ENCODE measurements around the gene DNAL4. TPM values are rescaled to one million over a fixed set of nuclear protein-coding genes. Genes with fewer than 3 reads are reported as not detected.

Gene DNAL4
- total and polyA plus RNA-seq, 5 experiments from 2014 or later = 9.3 to 14.7 (median 11.5) TPM

DNA sequence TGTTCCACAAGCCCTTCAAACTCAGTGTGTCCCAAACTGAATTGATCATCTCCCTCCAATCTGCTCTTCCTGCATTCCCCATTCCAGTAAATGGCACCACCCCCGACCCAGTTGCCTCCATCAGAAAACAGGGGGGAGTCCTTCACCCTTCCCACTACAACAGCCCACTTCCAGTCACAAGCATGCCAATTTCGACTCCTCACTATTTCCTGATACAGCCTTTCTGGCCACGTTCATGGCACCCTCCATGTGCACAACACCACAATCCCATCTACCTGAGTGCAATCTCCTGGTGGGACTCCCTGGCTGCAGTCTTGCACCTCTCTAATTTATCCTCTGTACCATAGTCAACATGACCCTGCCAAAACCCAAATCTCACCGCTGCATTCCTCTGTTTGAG is 1.6 kb upstream of the DNAL4 start:
- Mint-ChIP-seq H3K4me3 (peak overlapping the region in 3 of 10 donors; percentile 1 to 24 (median 20)), H3K27me3 (peaks cover 0 to 14% (median 3%) of the 10 kb centered on the region in 5 donors), H3K36me3 (peaks cover 0 to 4% (median 0%) of the 10 kb centered on the region in 3 donors), H3K27ac (peak overlapping the region in 5 of 10 donors; percentile 28 to 71 (median 61)), H3K4me1 (peaks cover 23 to 39% (median 30%) of the 10 kb centered on the region in 4 donors), H3K9me3 (peaks cover 0 to 9% (median 2%) of the 10 kb centered on the region in 9 donors)
- POLR2A ChIA-PET = interaction anchor here (1.1 kb wide), 1 partner anchor 11 kb away, joined by 3 read pairs; no protein-coding TSS in a partner anchor
- no peak for ATAC-seq
- DNase-seq = peak in 1 of 10 donors; percentile 36

DNA sequence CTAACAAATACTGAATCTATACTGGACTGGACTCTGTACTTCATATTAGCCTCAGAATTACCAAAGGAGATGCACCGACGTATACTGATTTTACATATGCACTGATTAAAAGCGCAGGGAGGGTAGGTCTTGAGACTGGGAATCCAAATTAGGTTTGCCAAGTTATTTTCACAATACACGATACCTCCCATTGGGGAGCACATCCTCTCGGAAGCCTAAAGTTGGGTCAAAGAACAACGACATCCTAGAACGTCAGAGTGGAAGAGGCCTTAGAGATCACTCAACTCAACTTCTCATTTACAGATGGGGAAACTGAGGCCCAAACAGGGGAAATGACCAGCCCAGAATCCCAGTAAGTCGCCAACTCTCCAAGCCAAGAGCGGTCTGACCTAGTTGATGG is 626 bp downstream of the DNAL4 start:
- no peaks in the 10 kb centered on the region for H3K36me3 Mint-ChIP-seq
- H3K4me1 Mint-ChIP-seq = peaks cover 17 to 32% (median 24%) of the 10 kb centered on the region in 4 donors
- H3K9me3 Mint-ChIP-seq = peaks cover 0 to under 1% (median 0%) of the 10 kb centered on the region in 9 donors
- peak overlapping the region; percentile 85 to 95 (median 91) for H3K4me3 Mint-ChIP-seq
- no peak for DNase-seq
- H3K27ac Mint-ChIP-seq = peak overlapping the region; percentile 82 to 97 (median 96)
- peaks cover 0 to 14% (median 3%) of the 10 kb centered on the region in 5 donors for H3K27me3 Mint-ChIP-seq
- ATAC-seq = no peak
- POLR2A ChIA-PET = interaction anchor here (0.6 to 2.2 kb wide), 6 partner anchors 10 to 914 kb away, joined by 3 to 15 read pairs (median 5); no protein-coding TSS in a partner anchor

DNA sequence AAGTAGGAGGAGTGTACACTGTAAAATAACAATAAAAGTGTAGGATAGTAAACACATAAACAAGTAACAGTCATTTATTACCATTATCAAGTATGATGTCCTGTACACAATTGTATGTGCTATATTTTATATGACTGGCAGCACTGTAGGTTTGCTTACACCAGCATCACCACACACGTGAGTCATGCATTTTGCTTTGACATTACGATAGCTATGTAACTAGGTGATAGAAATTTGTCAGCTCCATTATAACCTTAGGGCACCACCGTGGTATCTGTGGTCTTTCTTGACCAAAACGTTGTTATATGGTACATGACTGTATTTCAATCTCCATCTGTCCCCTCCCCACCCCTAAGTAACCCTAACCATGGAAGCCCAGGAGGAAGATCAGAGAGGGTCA is 1.1 kb downstream of the DNAL4 start:
- H3K27me3 Mint-ChIP-seq = peaks cover 0 to 14% (median 3%) of the 10 kb centered on the region in 5 donors
- DNase-seq (no peak), ATAC-seq (no peak)
- POLR2A ChIA-PET = interaction anchor here (0.6 to 2.2 kb wide), 6 partner anchors 10 to 914 kb away, joined by 3 to 15 read pairs (median 5); no protein-coding TSS in a partner anchor
- H3K36me3 Mint-ChIP-seq = no peaks in the 10 kb centered on the region
- H3K27ac Mint-ChIP-seq = peak overlapping the region; percentile 82 to 97 (median 96)
- no peaks in the 10 kb centered on the region for H3K9me3 Mint-ChIP-seq
- peak overlapping the region; percentile 85 to 95 (median 91) for H3K4me3 Mint-ChIP-seq
- H3K4me1 Mint-ChIP-seq = peaks cover 12 to 28% (median 19%) of the 10 kb centered on the region in 4 donors

DNA sequence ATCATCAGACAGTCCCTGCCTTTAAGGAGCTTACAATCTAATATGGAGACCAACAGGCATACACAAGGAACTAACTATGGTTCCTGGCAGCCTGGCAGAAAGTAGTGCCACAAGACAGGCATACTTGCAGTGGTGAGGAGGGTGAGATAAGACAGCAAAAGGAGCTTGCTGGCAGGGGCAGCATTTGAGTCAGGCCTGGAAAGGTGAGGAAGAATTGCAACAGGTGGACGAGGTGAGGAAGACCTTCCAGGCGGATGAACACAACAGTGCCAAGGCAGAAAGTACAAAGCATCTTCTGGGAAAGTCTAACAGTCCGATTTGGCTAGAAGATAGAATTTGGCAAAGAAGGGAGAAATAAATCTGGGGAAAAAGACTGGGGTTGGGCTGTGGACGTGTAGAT is 4.3 kb downstream of the DNAL4 start:
- ATAC-seq = no peak
- Mint-ChIP-seq H3K9me3 (no peaks in the 10 kb centered on the region), H3K36me3 (peaks cover 0 to 4% (median 0%) of the 10 kb centered on the region in 3 donors), H3K4me3 (no peak overlapping the region), H3K27ac (no peak overlapping the region), H3K4me1 (peaks cover 7 to 16% (median 12%) of the 10 kb centered on the region in 4 donors), H3K27me3 (no peaks in the 10 kb centered on the region)
- POLR2A ChIA-PET = no interaction called here
- DNase-seq = no peak

DNA sequence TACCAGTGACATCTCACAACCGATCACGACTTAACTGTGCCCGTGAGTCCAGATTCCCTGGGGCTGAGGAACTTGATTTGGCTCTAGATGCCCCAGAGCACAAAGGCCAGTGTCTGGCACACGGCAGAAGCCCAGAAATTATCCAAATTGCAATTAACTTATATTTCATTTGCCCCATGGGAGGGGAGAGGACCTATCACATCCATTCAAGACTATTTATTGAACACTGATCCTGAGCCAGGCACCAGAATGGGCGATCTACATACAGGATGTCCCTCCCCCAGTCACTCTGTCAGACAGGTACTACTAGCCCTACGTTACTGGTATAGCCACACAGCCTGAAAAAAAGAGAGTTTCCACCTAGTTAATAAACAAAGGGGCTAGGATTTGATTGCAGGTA is 5.1 kb downstream of the DNAL4 start:
- POLR2A ChIA-PET = no interaction called here
- no peaks in the 10 kb centered on the region for H3K27me3 Mint-ChIP-seq
- H3K9me3 Mint-ChIP-seq = no peaks in the 10 kb centered on the region
- peaks cover 7 to 11% (median 9%) of the 10 kb centered on the region in 4 donors for H3K4me1 Mint-ChIP-seq
- peak overlapping the region in 1 of 10 donors; percentile 36 for H3K27ac Mint-ChIP-seq
- peaks cover 0 to 4% (median 0%) of the 10 kb centered on the region in 3 donors for H3K36me3 Mint-ChIP-seq
- DNase-seq = peak in 1 of 10 donors; percentile 38
- no peak for ATAC-seq
- no peak overlapping the region for H3K4me3 Mint-ChIP-seq

DNA sequence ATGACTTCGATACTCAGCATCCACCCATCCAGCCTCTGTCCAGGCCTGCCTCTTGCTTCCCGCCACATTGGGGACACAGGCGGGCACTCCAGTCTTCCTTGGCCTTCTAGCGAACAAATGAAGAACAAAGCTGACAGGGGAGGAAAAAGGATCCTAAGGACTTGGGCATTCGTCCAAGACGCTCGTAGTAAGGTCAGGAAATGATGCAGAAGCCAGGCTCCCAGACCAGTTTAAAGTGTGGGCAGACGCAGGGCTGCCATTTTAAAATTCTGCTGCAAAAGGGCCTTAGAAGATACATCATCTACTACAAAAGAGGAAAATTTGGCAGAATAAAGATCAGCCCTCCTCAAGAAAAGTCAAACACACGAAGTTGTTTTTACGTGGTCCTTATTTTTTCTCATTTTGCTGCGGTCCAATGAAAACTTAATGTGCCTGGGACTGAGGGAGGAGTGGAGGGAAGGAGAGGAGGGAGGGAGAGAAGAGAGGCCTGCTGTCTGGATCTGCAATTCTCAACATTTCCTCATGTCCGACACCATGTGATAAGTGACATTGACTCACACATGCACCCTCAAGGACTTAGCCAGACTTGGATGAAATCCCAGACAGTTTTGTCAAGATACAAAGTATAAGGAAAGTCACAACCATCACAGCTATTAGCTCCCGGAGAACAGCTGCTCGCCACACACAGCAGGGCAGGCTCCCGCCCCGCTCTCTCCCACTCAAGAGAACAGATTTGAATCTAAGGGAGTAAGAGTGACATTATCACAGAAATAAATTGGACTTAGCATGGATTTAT is 5.7 kb downstream of the DNAL4 start:
- no peak overlapping the region for H3K4me3 Mint-ChIP-seq
- POLR2A ChIA-PET = interaction anchor here (1.1 kb wide), 1 partner anchor 9 kb away, joined by 7 read pairs; no protein-coding TSS in a partner anchor
- no peaks in the 10 kb centered on the region for H3K27me3 Mint-ChIP-seq
- ATAC-seq (no peak), DNase-seq (no peak)
- H3K4me1 Mint-ChIP-seq = peaks cover 5 to 11% (median 7%) of the 10 kb centered on the region in 4 donors
- no peaks in the 10 kb centered on the region for H3K9me3 Mint-ChIP-seq
- H3K27ac Mint-ChIP-seq = no peak overlapping the region
- H3K36me3 Mint-ChIP-seq = peaks cover 0 to 4% (median 0%) of the 10 kb centered on the region in 3 donors

DNA sequence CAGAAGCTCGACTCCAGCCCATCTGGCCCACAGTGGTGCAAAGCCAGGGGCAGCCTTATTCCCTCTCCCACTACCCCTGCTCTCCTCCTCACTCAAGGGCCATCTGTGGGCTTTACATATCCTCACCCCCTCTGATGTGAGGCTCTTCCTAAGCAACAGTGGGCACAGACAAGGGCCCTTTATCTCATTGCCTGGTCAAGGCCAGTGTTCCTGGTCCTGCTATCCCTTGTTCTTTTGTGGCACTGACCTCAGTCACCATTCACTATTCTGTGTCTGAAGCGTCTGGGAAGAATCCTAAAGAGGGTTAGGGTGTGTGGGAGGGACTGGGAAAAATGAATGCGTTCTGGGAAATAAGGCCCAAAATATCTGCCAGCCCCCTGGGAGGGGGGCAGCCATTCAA is 7.3 kb downstream of the DNAL4 start:
- H3K4me1 Mint-ChIP-seq = peaks cover 4 to 16% (median 10%) of the 10 kb centered on the region in 4 donors
- no peak overlapping the region for H3K27ac Mint-ChIP-seq
- peak in 1 of 10 donors; percentile 40 for DNase-seq
- no peak for ATAC-seq
- no peaks in the 10 kb centered on the region for H3K27me3 Mint-ChIP-seq
- H3K9me3 Mint-ChIP-seq = no peaks in the 10 kb centered on the region
- peaks cover 0 to 11% (median 3%) of the 10 kb centered on the region in 3 donors for H3K36me3 Mint-ChIP-seq
- POLR2A ChIA-PET = no interaction called here
- no peak overlapping the region for H3K4me3 Mint-ChIP-seq

DNA sequence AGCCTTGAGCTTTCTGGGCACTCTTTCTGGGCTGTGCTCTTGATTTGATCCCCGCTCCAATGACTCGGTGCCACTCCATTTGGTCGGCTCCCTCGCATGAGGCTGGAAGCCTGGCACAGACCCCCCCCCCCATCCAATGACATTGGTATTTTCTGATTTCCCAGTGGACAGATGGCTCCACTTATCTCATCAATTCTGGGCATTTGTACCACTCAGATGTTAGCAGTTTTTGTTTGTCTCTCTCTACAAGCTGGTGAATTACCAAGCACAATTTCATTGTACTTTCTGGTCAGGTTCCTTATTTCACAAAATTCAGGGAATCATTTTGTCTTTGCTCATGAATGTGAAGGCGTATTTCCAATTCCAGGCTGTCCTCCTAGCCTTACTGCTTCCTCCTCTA is 9.1 kb downstream of the DNAL4 start:
- Mint-ChIP-seq H3K4me3 (no peak overlapping the region), H3K27ac (peak overlapping the region in 1 of 10 donors; percentile 22), H3K4me1 (peaks cover 4 to 16% (median 11%) of the 10 kb centered on the region in 4 donors), H3K9me3 (no peaks in the 10 kb centered on the region), H3K36me3 (peaks cover 0 to 24% (median 9%) of the 10 kb centered on the region in 3 donors), H3K27me3 (no peaks in the 10 kb centered on the region)
- ATAC-seq = no peak
- DNase-seq = no peak
- POLR2A ChIA-PET = interaction anchor here (0.7 to 1.2 kb wide), 3 partner anchors 10 to 37 kb away, joined by 3 to 4 read pairs (median 4); no protein-coding TSS in a partner anchor

DNA sequence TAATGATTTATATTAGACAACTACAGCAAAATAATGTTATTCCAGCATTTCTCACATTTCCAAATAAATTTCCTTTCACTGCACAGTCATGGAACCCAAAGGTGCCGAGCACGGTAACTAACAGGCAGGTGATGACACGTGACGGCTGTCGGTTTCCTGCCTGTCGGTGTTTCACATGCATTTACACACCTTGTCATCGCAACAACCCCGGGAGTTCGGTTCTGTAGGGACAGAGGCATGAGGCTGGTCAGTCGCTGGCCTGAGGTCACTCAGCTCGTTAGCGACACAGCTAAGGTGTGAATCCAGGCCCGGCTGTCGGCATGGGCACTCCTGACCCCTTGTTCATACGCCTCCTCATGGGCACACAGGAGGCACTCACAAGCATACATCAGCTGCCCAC is 9.9 kb downstream of the DNAL4 start:
- ATAC-seq (no peak), DNase-seq (no peak)
- Mint-ChIP-seq H3K9me3 (no peaks in the 10 kb centered on the region), H3K27me3 (no peaks in the 10 kb centered on the region), H3K36me3 (peaks cover 0 to 29% (median 9%) of the 10 kb centered on the region in 3 donors), H3K27ac (peak overlapping the region in 1 of 10 donors; percentile 37), H3K4me1 (peaks cover 4 to 16% (median 11%) of the 10 kb centered on the region in 4 donors), H3K4me3 (no peak overlapping the region)
- POLR2A ChIA-PET = interaction anchor here (0.7 to 1.2 kb wide), 3 partner anchors 11 to 37 kb away, joined by 3 to 4 read pairs (median 4); no protein-coding TSS in a partner anchor

DNA sequence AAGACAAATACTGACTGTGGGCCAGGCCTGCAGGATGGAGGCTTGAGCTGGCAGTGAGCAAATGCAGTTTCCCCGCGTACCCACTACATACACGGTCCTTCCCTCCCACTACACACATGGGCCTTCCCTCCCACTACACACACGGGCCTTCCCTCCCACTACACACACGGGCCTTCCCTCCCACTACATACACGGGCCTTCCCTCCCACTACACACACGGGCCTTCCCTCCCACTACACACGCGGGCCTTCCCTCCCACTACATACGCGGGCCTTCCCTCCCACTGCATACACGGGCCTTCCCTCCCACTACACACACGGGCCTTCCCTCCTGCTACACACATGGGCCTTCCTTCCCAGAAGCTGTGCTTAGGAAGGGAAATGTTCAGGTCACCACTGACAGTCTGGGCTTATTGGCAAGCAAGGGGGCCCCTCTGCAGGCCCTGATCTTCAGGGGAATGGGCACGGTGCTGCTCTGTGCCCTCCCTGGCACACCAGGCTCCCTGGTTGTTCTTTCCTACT is 10.8 kb downstream of the DNAL4 start:
- POLR2A ChIA-PET = interaction anchor here (1.4 kb wide), 1 partner anchor 10 kb away, joined by 4 read pairs; the partner anchor contains the start of gene DNAL4
- H3K36me3 Mint-ChIP-seq = peaks cover 0 to 31% (median 9%) of the 10 kb centered on the region in 3 donors
- H3K27ac Mint-ChIP-seq = peak overlapping the region in 3 of 10 donors; percentile 60 to 80 (median 68)
- ATAC-seq (no peak), DNase-seq (no peak)
- H3K27me3 Mint-ChIP-seq = no peaks in the 10 kb centered on the region
- no peak overlapping the region for H3K4me3 Mint-ChIP-seq
- peaks cover 4 to 16% (median 11%) of the 10 kb centered on the region in 4 donors for H3K4me1 Mint-ChIP-seq
- no peaks in the 10 kb centered on the region for H3K9me3 Mint-ChIP-seq

DNA sequence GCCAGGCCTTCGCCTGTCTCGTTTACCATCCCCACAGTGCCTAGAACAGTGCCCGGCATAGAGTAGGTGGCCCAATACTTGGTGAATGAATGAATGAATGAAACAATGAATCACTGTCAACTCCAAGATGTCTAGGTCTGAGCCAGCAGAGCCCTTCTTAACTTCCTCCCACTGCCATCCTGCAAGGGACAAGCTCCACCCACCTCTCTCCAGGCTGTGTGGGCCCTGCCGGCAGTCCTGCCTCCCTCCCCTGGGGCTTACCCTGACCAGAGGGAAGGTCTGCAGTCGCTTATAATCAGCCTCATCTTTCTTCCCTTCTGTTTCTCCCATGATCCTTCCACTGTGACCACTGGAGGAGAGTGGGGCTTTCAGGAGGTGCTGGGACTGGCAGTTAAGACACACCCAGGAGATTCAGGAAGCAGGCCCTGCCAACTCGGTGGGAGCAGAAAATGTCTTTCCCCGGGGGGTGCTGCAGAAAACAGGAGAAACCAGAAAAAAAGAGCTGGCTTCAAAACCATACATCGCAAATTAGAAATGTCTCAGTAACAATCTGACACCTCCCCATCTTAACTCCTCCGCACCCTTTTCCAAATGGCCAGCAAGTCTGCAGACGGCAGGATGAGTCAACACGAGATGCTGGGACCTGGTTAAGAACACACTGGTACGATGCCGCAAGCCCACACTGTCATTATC is 11.4 kb downstream of the DNAL4 start:
- no peaks in the 10 kb centered on the region for H3K27me3 Mint-ChIP-seq
- POLR2A ChIA-PET = interaction anchor here (0.7 to 1.4 kb wide), 3 partner anchors 11 to 63 kb away, joined by 3 to 4 read pairs (median 4); partner anchors contain the start of gene DNAL4
- H3K9me3 Mint-ChIP-seq = no peaks in the 10 kb centered on the region
- H3K36me3 Mint-ChIP-seq = peaks cover 0 to 31% (median 9%) of the 10 kb centered on the region in 3 donors
- H3K27ac Mint-ChIP-seq = peak overlapping the region in 4 of 10 donors; percentile 50 to 83 (median 60)
- DNase-seq (no peak), ATAC-seq (no peak)
- peaks cover 2 to 16% (median 11%) of the 10 kb centered on the region in 4 donors for H3K4me1 Mint-ChIP-seq
- no peak overlapping the region for H3K4me3 Mint-ChIP-seq

DNA sequence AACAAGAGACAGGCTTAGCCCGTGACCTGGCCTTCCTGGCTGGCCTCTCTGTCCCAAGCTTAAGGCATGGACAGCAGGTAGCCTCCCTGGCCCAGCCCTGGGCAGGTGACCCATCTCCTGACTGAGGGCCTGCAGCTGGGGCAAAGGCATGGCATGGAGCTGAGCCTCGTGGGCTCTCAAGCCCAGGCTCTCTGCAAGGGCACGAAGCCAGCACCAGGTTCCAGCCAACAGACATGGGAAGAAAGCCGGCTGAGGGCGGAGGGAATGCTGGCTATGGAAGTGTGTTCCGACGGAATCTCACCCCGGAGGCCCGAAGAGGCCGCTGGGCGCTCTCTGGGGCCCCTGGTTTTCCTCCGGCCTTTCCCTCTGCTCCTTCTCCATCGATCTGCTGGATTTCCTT is 12.9 kb downstream of the DNAL4 start:
- peaks cover 0 to 31% (median 9%) of the 10 kb centered on the region in 3 donors for H3K36me3 Mint-ChIP-seq
- DNase-seq = no peak
- no peak overlapping the region for H3K4me3 Mint-ChIP-seq
- H3K9me3 Mint-ChIP-seq = no peaks in the 10 kb centered on the region
- H3K4me1 Mint-ChIP-seq = peaks cover 2 to 18% (median 12%) of the 10 kb centered on the region in 4 donors
- POLR2A ChIA-PET = interaction anchor here (0.6 kb wide), 1 partner anchor 47 kb away, joined by 4 read pairs; no protein-coding TSS in a partner anchor
- H3K27me3 Mint-ChIP-seq = no peaks in the 10 kb centered on the region
- H3K27ac Mint-ChIP-seq = peak overlapping the region in 2 of 10 donors; percentile 26 to 83
- no peak for ATAC-seq

Measured in naive thymus-derived CD8-positive, alpha-beta T cell (primary cell).